ENCODE measurements around the gene EIF2AK2. TPM values are rescaled to one million over a fixed set of nuclear protein-coding genes. Genes with fewer than 3 reads are reported as not detected.
A peak's percentile ranks its signal among the peaks of the same experiment; 100 is the strongest.

Gene EIF2AK2
- total and polyA plus RNA-seq, 2 experiments from 2014 or later, result 30.9 to 43.8 TPM

DNA sequence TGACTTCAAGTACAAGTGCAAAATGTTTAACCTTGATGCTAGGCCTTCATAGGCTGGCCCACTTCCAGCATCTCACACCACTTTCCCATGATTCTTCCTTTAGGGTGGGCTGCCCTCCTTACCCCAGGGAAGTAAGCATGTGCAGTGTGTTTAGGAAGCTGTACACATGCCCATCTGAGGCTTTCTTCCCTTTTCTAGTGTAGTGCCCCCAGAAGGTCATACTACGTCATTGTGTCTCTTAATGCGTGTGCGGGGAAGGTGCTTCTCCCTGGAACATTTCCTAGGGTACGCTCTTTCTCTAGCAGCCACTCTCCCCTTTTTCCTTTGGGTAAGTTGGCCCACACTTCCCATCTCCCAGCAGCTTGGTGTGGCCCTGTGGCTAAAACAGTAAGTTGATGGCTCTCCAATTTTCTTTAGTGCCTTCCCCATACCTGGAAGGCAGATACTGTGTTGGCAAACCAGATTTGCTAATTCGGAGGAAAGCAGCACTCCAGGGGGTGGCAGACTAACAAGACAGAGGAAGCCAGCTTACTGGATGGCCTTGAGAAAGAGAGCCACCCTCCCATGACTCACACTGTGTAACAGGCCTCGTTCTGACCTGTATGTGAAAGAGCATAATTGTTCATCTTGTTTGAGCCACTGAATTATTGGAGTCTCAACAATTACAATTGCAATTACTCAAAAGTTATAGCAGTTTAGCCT, 32.8 kb upstream of the EIF2AK2 start:
- Histone ChIP-seq H4K20me1 (ENCODE audit: insufficient read depth) (no peaks in the 10 kb centered on the region), H3K36me3 (ENCODE audit: low read depth) (no peaks in the 10 kb centered on the region), H3K27ac (peak overlapping the region; percentile 12; the same call in 1 of the 2 replicates), H2AFZ (peak overlapping the region; percentile 53), H3K9ac (no peak overlapping the region), H3K9me2 (ENCODE audit: insufficient read depth) (no peaks in the 10 kb centered on the region), H3K4me1 (ENCODE audit: insufficient read depth) (peaks cover 6% of the 10 kb centered on the region), H3K4me3 (no peak overlapping the region), H3F3A (ENCODE audit: insufficient read depth) (peaks cover 8% of the 10 kb centered on the region), H3K9me3 (ENCODE audit: low read depth) (no peaks in the 10 kb centered on the region), H3K4me2 (ENCODE audit: unreplicated experiment) (no peak overlapping the region), H3K27me3 (replicated peaks; ENCODE audit: insufficient read depth) (no peaks in the 10 kb centered on the region), H3K79me2 (ENCODE audit: insufficient read depth) (no peaks in the 10 kb centered on the region)
- DNase-seq, result peak; percentile 96
- 60 to 64% methylated on average over 6 of the region's 6 CpGs for WGBS, 2 experiments (ENCODE audit: low coverage in 1 of 2, low lambda C conversion rate in 2 of 2, missing lambda C conversion rate in 2 of 2)
- TF ChIP-seq EZH2phosphoT487 (IDR thresholded peaks at IDR 0.05; ENCODE audit: insufficient read depth, low read depth) (no peak), EZH2 (IDR thresholded peaks at IDR 0.05; ENCODE audit: insufficient read depth, poor library complexity, severe bottlenecking) (no peak)
- in situ Hi-C loops (cut with MboI), result no loop called here

DNA sequence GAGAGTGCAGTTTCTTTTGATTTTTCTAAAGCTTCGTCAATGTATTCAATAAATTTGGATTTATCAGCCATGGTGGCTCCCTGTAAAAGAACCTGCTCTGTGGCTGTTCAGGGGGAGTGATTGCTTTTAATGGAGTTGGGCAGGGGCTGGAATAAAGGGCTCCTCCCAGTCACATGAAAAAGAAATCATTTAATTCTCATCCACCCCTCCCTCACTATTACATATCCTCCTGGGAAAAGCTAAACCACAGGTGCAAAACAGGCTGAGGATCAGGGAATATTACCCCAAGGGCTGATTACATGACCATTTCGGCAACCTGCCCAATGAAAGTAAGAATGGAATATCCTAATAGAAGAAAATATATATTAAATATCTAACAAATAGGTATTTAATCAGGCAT, 31.8 kb upstream of the EIF2AK2 start, which contains the start of gene SULT6B1:
TSS of gene SULT6B1 (minus strand) at position 101 of the 400 bp plus-strand sequence. CDS start at position 71, 30 bp downstream.
- 87 to 91% methylated on average over 2 of the region's 2 CpGs for WGBS, 2 experiments (ENCODE audit: low coverage in 1 of 2, low lambda C conversion rate in 2 of 2, missing lambda C conversion rate in 2 of 2)
- TF ChIP-seq EZH2phosphoT487 (IDR thresholded peaks at IDR 0.05; ENCODE audit: insufficient read depth, low read depth) (no peak), EZH2 (IDR thresholded peaks at IDR 0.05; ENCODE audit: insufficient read depth, poor library complexity, severe bottlenecking) (no peak)
- no peak within 1 kb of the TSS; the same call in 1 of the 2 replicates for H2AFZ ChIP-seq
- H3K27ac ChIP-seq, result peak within 1 kb of the TSS; percentile 12; the same call in 1 of the 2 replicates
- H3K4me2 ChIP-seq (ENCODE audit: unreplicated experiment), result no peak within 1 kb of the TSS
- in situ Hi-C loops (cut with MboI), result no loop called here
- no peaks in the 10 kb centered on the region for H4K20me1 ChIP-seq (ENCODE audit: insufficient read depth)
- DNase-seq, result no peak
- no peak within 1 kb of the TSS for H3K4me3 ChIP-seq
- H3K9me2 ChIP-seq (ENCODE audit: insufficient read depth), result no peaks in the 10 kb centered on the region
- no peak within 1 kb of the TSS for H3K9ac ChIP-seq
- no peaks in the 10 kb centered on the region for H3K27me3 ChIP-seq (replicated peaks; ENCODE audit: insufficient read depth)
- no peaks in the 10 kb centered on the region for H3K36me3 ChIP-seq (ENCODE audit: low read depth)
- no peaks in the 10 kb centered on the region for H3K9me3 ChIP-seq (ENCODE audit: low read depth)
- H3K79me2 ChIP-seq (ENCODE audit: insufficient read depth), result no peaks in the 10 kb centered on the region
- peaks cover 8% of the 10 kb centered on the region for H3F3A ChIP-seq (ENCODE audit: insufficient read depth)
- peaks cover 6% of the 10 kb centered on the region for H3K4me1 ChIP-seq (ENCODE audit: insufficient read depth)

DNA sequence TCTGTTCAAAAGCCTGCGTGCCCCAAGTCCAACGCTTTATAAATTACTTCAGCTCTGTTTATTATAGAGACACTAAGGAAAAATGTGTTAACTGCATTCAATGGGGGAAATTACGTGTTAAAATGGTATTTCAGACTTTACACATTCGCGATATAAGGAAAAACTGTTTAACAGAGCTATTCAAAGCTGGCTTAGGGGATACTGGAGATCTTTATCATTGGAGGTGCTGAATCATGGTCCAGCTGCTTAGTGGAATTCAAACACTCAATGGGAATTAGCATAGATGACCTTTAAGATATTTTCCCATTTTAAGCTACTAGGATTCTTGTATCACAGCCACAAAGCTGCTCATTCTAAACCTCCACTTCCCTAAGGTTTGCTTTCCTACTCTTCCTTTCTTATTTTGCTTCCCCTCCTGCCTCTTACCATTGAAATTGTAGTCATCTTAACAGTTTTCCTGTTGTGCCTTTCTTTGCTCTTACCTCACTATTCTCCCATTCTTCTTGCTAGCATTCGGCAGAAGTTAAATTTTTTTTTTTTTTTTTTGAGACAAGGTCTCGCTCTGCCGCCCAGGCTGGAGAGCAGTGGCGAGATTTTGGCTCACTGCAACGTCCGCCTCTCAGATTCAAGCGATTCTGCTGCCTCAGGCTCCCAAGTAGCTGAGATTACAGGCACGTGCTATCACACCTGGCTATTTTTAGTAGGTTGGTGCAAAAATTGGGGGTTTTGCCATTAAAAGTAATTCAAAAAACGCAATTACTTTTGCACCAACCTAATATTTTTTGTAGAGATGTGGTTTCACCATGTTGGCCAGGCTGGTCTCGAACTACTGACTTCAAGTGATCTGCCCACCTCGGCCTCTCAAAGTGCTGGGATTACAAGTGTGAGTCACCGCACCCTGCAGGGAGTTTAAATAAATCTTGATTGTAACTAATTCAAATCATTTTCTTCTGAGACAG, 25.2 kb upstream of the EIF2AK2 start:
- H3K9me3 ChIP-seq (ENCODE audit: low read depth), result no peaks in the 10 kb centered on the region
- H3K27ac ChIP-seq, result no peak overlapping the region
- WGBS, 2 experiments (ENCODE audit: low coverage in 1 of 2, low lambda C conversion rate in 2 of 2, missing lambda C conversion rate in 2 of 2), result 63 to 64% methylated on average over 17 of the region's 17 CpGs
- peak overlapping the region; percentile 57 for H3K4me2 ChIP-seq (ENCODE audit: unreplicated experiment)
- peak; percentile 59 for DNase-seq
- H3K27me3 ChIP-seq (replicated peaks; ENCODE audit: insufficient read depth), result no peaks in the 10 kb centered on the region
- H3K9ac ChIP-seq, result no peak overlapping the region
- H3K4me3 ChIP-seq, result no peak overlapping the region
- TF ChIP-seq EZH2 (IDR thresholded peaks at IDR 0.05; ENCODE audit: insufficient read depth, poor library complexity, severe bottlenecking), result no peak
- TF ChIP-seq EZH2phosphoT487 (IDR thresholded peaks at IDR 0.05; ENCODE audit: insufficient read depth, low read depth), result no peak
- no peaks in the 10 kb centered on the region for H3F3A ChIP-seq (ENCODE audit: insufficient read depth)
- peaks cover 11% of the 10 kb centered on the region for H3K4me1 ChIP-seq (ENCODE audit: insufficient read depth)
- H3K36me3 ChIP-seq (ENCODE audit: low read depth), result no peaks in the 10 kb centered on the region
- in situ Hi-C loops (cut with MboI), result no loop called here
- H3K79me2 ChIP-seq (ENCODE audit: insufficient read depth), result no peaks in the 10 kb centered on the region
- H4K20me1 ChIP-seq (ENCODE audit: insufficient read depth), result no peaks in the 10 kb centered on the region
- no peaks in the 10 kb centered on the region for H3K9me2 ChIP-seq (ENCODE audit: insufficient read depth)
- no peak overlapping the region for H2AFZ ChIP-seq

DNA sequence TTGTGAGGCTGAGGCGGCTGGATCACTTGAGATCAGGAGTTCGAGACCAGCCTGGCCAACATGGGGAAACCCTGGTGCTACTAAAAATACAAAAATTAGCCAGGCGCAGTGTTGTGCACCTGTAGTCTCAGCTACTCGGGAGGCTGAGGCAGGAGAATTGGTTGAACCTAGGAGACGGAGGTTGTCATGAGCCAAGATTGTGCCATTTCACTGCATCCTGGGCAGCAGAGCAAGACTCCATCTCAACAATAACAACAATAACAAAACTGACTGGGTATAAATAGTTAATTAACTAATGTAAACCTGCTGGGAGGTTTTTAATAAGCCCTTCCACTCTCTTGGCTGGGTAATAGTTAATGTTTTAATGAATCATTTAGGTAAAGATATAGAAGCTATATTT, 23.9 kb upstream of the EIF2AK2 start:
- TF ChIP-seq EZH2 (IDR thresholded peaks at IDR 0.05; ENCODE audit: insufficient read depth, poor library complexity, severe bottlenecking), result no peak
- TF ChIP-seq EZH2phosphoT487 (IDR thresholded peaks at IDR 0.05; ENCODE audit: insufficient read depth, low read depth), result no peak
- Histone ChIP-seq H3K9me3 (ENCODE audit: low read depth) (no peaks in the 10 kb centered on the region), H3K27me3 (replicated peaks; ENCODE audit: insufficient read depth) (no peaks in the 10 kb centered on the region), H3K4me1 (ENCODE audit: insufficient read depth) (peaks cover 11% of the 10 kb centered on the region), H3K4me3 (no peak overlapping the region), H3K27ac (no peak overlapping the region), H4K20me1 (ENCODE audit: insufficient read depth) (no peaks in the 10 kb centered on the region), H3K9ac (no peak overlapping the region), H3K9me2 (ENCODE audit: insufficient read depth) (no peaks in the 10 kb centered on the region), H3K4me2 (ENCODE audit: unreplicated experiment) (no peak overlapping the region), H3K79me2 (ENCODE audit: insufficient read depth) (no peaks in the 10 kb centered on the region), H3K36me3 (ENCODE audit: low read depth) (no peaks in the 10 kb centered on the region), H2AFZ (no peak overlapping the region), H3F3A (ENCODE audit: insufficient read depth) (no peaks in the 10 kb centered on the region)
- DNase-seq, result no peak
- WGBS, 2 experiments (ENCODE audit: low coverage in 1 of 2, low lambda C conversion rate in 2 of 2, missing lambda C conversion rate in 2 of 2), result 85 to 87% methylated on average over 5 of the region's 5 CpGs
- in situ Hi-C loops (cut with MboI), result no loop called here

Measured in GM23248 (cell line).